Measurements from ENCODE around the gene TSPEAR.

Gene TSPEAR

GRCh38 chr21:44740742-44741141 lies 29.4 kb upstream of the TSPEAR start:
- DNase-seq, result no peak

GRCh38 chr21:44739316-44739715 lies 27.9 kb upstream of the TSPEAR start:
- no peak for DNase-seq

- DNase-seq, result no peak
Measured at GRCh38 chr21:44738621-44739020, 27.2 kb upstream of the TSPEAR start.

- DNase-seq, result no peak
Measured at GRCh38 chr21:44737706-44738354, 26.5 kb upstream of the TSPEAR start.

- no peak for DNase-seq
Measured at GRCh38 chr21:44736291-44737004, 25.1 kb upstream of the TSPEAR start.

- no peak for DNase-seq
Measured at GRCh38 chr21:44735821-44736220, 24.4 kb upstream of the TSPEAR start.

GRCh38 chr21:44734841-44735240 lies 23.5 kb upstream of the TSPEAR start:
- no peak for DNase-seq

- no peak for DNase-seq
Measured at GRCh38 chr21:44734026-44734745, 22.8 kb upstream of the TSPEAR start.

- no peak for DNase-seq
Measured at GRCh38 chr21:44732956-44733355, 21.6 kb upstream of the TSPEAR start.

- DNase-seq, result no peak
Measured at GRCh38 chr21:44732263-44732662, 20.9 kb upstream of the TSPEAR start.

- DNase-seq, result no peak
Measured at GRCh38 chr21:44730951-44731579, 19.7 kb upstream of the TSPEAR start.

GRCh38 chr21:44730028-44730395 lies 18.6 kb upstream of the TSPEAR start:
- no peak for DNase-seq

GRCh38 chr21:44729336-44730027 lies 18.1 kb upstream of the TSPEAR start:
- no peak for DNase-seq

- no peak for DNase-seq
Measured at GRCh38 chr21:44728716-44729115, 17.3 kb upstream of the TSPEAR start.

- no peak for DNase-seq
Measured at GRCh38 chr21:44727757-44728156, 16.4 kb upstream of the TSPEAR start.

GRCh38 chr21:44727321-44727720 lies 15.9 kb upstream of the TSPEAR start:
- DNase-seq, result no peak

GRCh38 chr21:44726826-44727225 lies 15.5 kb upstream of the TSPEAR start:
- no peak for DNase-seq

- DNase-seq, result no peak
Measured at GRCh38 chr21:44724926-44725325, 13.6 kb upstream of the TSPEAR start.

GRCh38 chr21:44724196-44724595 lies 12.8 kb upstream of the TSPEAR start:
- no peak for DNase-seq

- DNase-seq, result no peak
Measured at GRCh38 chr21:44723177-44724131, 12.1 kb upstream of the TSPEAR start.

GRCh38 chr21:44722731-44723130 lies 11.4 kb upstream of the TSPEAR start:
- no peak for DNase-seq

- DNase-seq, result no peak
Measured at GRCh38 chr21:44720170-44720569, 8.8 kb upstream of the TSPEAR start.
